Endothelial cell of umbilical vein (primary cell): ENCODE data around the gene ZKSCAN3. TPM values are rescaled to one million over a fixed set of nuclear protein-coding genes. Genes with fewer than 3 reads are reported as not detected.

Experiments
- BruUV-seq: library from RNA; stranded (reverse); fragments of 400-500 nt; replicated peaks from 2 replicates; lab custom pipeline; 2021; lab: Mats Ljungman, UMichigan
- CTCF ChIA-PET: fragments of 300-600, 350-600 bp; sonication (Branson Sonifier 250); formaldehyde crosslinking; loops from one replicate; lab custom pipeline; 2021; ENCODE audit warnings: antibody characterized with exemption, inconsistent platforms; lab: Charles Lee
- POLR2A ChIA-PET: fragments of 300-600, 350-600 bp; sonication (Branson Sonifier 250); formaldehyde crosslinking; loops from one replicate; lab custom pipeline; 2021; ENCODE audit warnings: antibody characterized with exemption, inconsistent platforms; lab: Charles Lee
- DNase-seq: peaks from one replicate; pipeline ENCODE4 v3.0.0-alpha.2; 2011; ENCODE audit warnings: low read depth, low spot score
- FAIRE-seq: peaks from 2 replicates; lab custom pipeline; 2011; peaks lifted over from hg19 to GRCh38; lab: Jason Lieb, UNC
- H2AFZ ChIP-seq: 2 replicates; pipeline ENCODE4 v1.6.0; 2012; ENCODE audit warnings: low read depth, low read length, control low read depth, inconsistent platforms
- H3K27ac ChIP-seq: 2 replicates; pipeline ENCODE4 v1.5.1; 2011; ENCODE audit warnings: low read depth, mild to moderate bottlenecking, control low read depth, low read length, moderate library complexity; ENCODE audit not compliant: insufficient read depth
- H3K27me3 ChIP-seq, 2 experiments: 2 replicates each; pipeline versions ENCODE4 v1.6.0 to v1.6.1; 2011; ENCODE audit warnings: low read length in 2 of 2, mixed read lengths in 1 of 2; ENCODE audit not compliant: control insufficient read depth in 2 of 2, insufficient read depth in 2 of 2
- H3K36me3 ChIP-seq, 2 experiments: 2 replicates in 1 of 2; 3 replicates in 1 of 2; pipeline ENCODE4 v1.5.1; 2011; ENCODE audit warnings: low read length in 2 of 2, mild to moderate bottlenecking in 1 of 2, moderate library complexity in 1 of 2; ENCODE audit not compliant: control insufficient read depth in 2 of 2, insufficient read depth in 2 of 2; ENCODE audit errors: extremely low read depth in 1 of 2
- H3K4me1 ChIP-seq: 3 replicates; pipeline ENCODE4 v1.5.1; 2011; ENCODE audit warnings: mild to moderate bottlenecking, low read length; ENCODE audit not compliant: control insufficient read depth, insufficient read depth; ENCODE audit errors: extremely low read depth
- H3K4me2 ChIP-seq: 2 replicates; pipeline ENCODE4 v1.6.1; 2011; ENCODE audit warnings: low read length, control low read depth, mixed read lengths; ENCODE audit not compliant: insufficient read depth
- H3K4me3 ChIP-seq, 3 experiments: fragments of 200-600 bp in 1 of 3; sonication (generic), shearing (Covaris generic) in 1 of 3; replicated peaks in 1 of 3; 2 replicates each; pipeline ENCODE4 v1.5.1; 2011 to 2016; ENCODE audit warnings: control low read depth in 3 of 3, low read length in 3 of 3, mild to moderate bottlenecking in 2 of 3, inconsistent platforms in 1 of 3, low read depth in 1 of 3, moderate library complexity in 1 of 3; ENCODE audit not compliant: insufficient read depth in 1 of 3
- H3K79me2 ChIP-seq: 2 replicates; pipeline ENCODE4 v1.6.0; 2012; ENCODE audit warnings: low read length, inconsistent platforms; ENCODE audit not compliant: control insufficient read depth, insufficient read depth
- H3K9ac ChIP-seq: replicated peaks from 2 replicates; pipeline ENCODE3; 2011; ENCODE audit warnings: low read length, control low read depth; ENCODE audit not compliant: insufficient read depth; ENCODE audit errors: extremely low read depth
- H3K9me1 ChIP-seq: replicated peaks from 3 replicates; pipeline ENCODE4 v1.6.0; 2011; ENCODE audit warnings: mild to moderate bottlenecking, low read length; ENCODE audit not compliant: control insufficient read depth, insufficient read depth; ENCODE audit errors: extremely low read depth
- H3K9me3 ChIP-seq: replicated peaks from 2 replicates; pipeline ENCODE4 v1.5.1; 2012; ENCODE audit warnings: low read length, inconsistent platforms; ENCODE audit not compliant: control insufficient read depth, insufficient read depth
- H4K20me1 ChIP-seq: replicated peaks from 2 replicates; pipeline ENCODE3; 2011; ENCODE audit warnings: mild to moderate bottlenecking, low read length; ENCODE audit not compliant: control insufficient read depth, insufficient read depth; ENCODE audit errors: extremely low read depth
- EZH2 ChIP-seq: IDR thresholded peaks from 2 replicates; pipeline ENCODE4 v1.6.1; 2012; ENCODE audit warnings: borderline replicate concordance, low read depth, mild to moderate bottlenecking, moderate library complexity, low read length, inconsistent platforms; ENCODE audit not compliant: severe bottlenecking
- FOS ChIP-seq: IDR thresholded peaks from 2 replicates; pipeline ENCODE4 v1.6.1; 2011; ENCODE audit warnings: mild to moderate bottlenecking, low read length, moderate library complexity, borderline replicate concordance; ENCODE audit not compliant: insufficient read depth
- GATA2 ChIP-seq: IDR thresholded peaks from 2 replicates; pipeline ENCODE4 v1.7.0; 2011; ENCODE audit warnings: low read depth, mild to moderate bottlenecking, moderate library complexity, mixed read lengths, low read length; ENCODE audit not compliant: insufficient read length, insufficient read depth
- JUN ChIP-seq: IDR thresholded peaks from 2 replicates; pipeline ENCODE4 v1.6.1; 2011; ENCODE audit warnings: borderline replicate concordance, low read depth; ENCODE audit not compliant: insufficient read length, insufficient read depth
- MYC ChIP-seq: IDR thresholded peaks from one replicate; pipeline ENCODE4 v1.6.1; 2011; ENCODE audit warnings: mild to moderate bottlenecking, low read depth, low read length
- POLR2A ChIP-seq: IDR thresholded peaks from 2 replicates; pipeline ENCODE4 v1.6.1; 2012; ENCODE audit warnings: low read depth, mild to moderate bottlenecking, control low read depth, low read length
- POLR2AphosphoS5 ChIP-seq: IDR thresholded peaks from 2 replicates; pipeline ENCODE4 v1.6.1; 2012; ENCODE audit warnings: low read depth, mild to moderate bottlenecking, control low read depth, low read length, moderate library complexity; ENCODE audit not compliant: insufficient read depth
- dilution Hi-C: fragments of 300-500 bp; cut with MboI; formaldehyde crosslinking; loops from one replicate; pipeline ENCODE4 v1.15.0; 2019; ENCODE audit warnings: low sequenced_read_pairs; ENCODE audit not compliant: extremely low pct_ligation_motif_present
- intact Hi-C: fragments of 100-400 bp; cut with micrococcal nuclease; formaldehyde crosslinking; loops from one replicate; pipeline ENCODE4 v1.10.0; 2022
- polyA plus RNA-seq, 4 experiments: library from polyadenylated mRNA; depleted of rRNA in 3 of 4; stranded (reverse) in 3 of 4; unstranded in 1 of 4; fragments of >200 nt; gene quantifications; 2 replicates each; pipeline versions ENCODE4 v1.2.1 to v1.2.3, GENCODE V29; 2011 to 2012; ENCODE audit warnings: missing spikeins in 1 of 4
- total RNA-seq: library from RNA; stranded (reverse); gene quantifications from 2 replicates; pipeline ENCODE4 v1.2.3, GENCODE V29; 2021
- TF ChIP-seq, protein P1 (sequence below), 2 donors: IDR thresholded peaks; 1 replicate in 1 of 2; 2 replicates in 1 of 2; pipeline ENCODE4 v1.5.1; 2011; ENCODE audit warnings: low read length in 2 of 2, mild to moderate bottlenecking in 2 of 2, moderate library complexity in 2 of 2, control low read depth in 1 of 2, inconsistent platforms in 1 of 2, low read depth in 1 of 2; ENCODE audit not compliant: insufficient read depth in 1 of 2; ENCODE audit errors: extremely low read depth in 1 of 2
- TF ChIP-seq, protein P2 (sequence below): IDR thresholded peaks from 2 replicates; pipeline ENCODE4 v1.6.1; 2011; ENCODE audit not compliant: insufficient read depth, insufficient read length

Gene ZKSCAN3
- total and polyA plus RNA-seq, 2 donors (not counting 3 experiments of a cell fraction or from before 2014, with no cell fraction given) = 2.5 to 6.9 TPM

GRCh38 chr6:28335040-28335563 is 14.6 kb upstream of the ZKSCAN3 start:
- no peaks in the 10 kb centered on the region for H3K79me2 ChIP-seq
- no peaks in the 10 kb centered on the region for H3K9me3 ChIP-seq
- dilution Hi-C loops (no loop called here), intact Hi-C loops (loop anchor here (1.0 to 5.0 kb wide), 6 partner anchors 53 to 1292 kb away; partner anchors contain the start of genes PGBD1, ZNF165 and ZSCAN9)
- FAIRE-seq (no peak), DNase-seq (no peak)
- H4K20me1 ChIP-seq = no peaks in the 10 kb centered on the region
- H3K4me2 ChIP-seq = peak overlapping the region; percentile 88
- TSS peak; percentile 72 for BruUV-seq
- H3K36me3 ChIP-seq = no peaks in the 10 kb centered on the region
- H3K4me1 ChIP-seq = peaks cover 15% of the 10 kb centered on the region
- peak overlapping the region; percentile 78 for H2AFZ ChIP-seq
- peak overlapping the region; percentile 96 for H3K27ac ChIP-seq
- POLR2A ChIA-PET = interaction anchor here (0.5 to 2.0 kb wide), 13 partner anchors 13 to 527 kb away, joined by 3 to 15 read pairs (median 3); partner anchors contain the start of genes PGBD1, ZKSCAN4, ZKSCAN8 and ZSCAN26
- peak overlapping the region in 2 of 3 experiments; percentile 19 to 79 for H3K4me3 ChIP-seq
- no peak for TF ChIP-seq POLR2AphosphoS5
- no peak for TF ChIP-seq MYC
- no peak for TF ChIP-seq EZH2
- no peak for TF ChIP-seq FOS
- TF ChIP-seq GATA2 = no peak
- TF ChIP-seq, protein P1, sequence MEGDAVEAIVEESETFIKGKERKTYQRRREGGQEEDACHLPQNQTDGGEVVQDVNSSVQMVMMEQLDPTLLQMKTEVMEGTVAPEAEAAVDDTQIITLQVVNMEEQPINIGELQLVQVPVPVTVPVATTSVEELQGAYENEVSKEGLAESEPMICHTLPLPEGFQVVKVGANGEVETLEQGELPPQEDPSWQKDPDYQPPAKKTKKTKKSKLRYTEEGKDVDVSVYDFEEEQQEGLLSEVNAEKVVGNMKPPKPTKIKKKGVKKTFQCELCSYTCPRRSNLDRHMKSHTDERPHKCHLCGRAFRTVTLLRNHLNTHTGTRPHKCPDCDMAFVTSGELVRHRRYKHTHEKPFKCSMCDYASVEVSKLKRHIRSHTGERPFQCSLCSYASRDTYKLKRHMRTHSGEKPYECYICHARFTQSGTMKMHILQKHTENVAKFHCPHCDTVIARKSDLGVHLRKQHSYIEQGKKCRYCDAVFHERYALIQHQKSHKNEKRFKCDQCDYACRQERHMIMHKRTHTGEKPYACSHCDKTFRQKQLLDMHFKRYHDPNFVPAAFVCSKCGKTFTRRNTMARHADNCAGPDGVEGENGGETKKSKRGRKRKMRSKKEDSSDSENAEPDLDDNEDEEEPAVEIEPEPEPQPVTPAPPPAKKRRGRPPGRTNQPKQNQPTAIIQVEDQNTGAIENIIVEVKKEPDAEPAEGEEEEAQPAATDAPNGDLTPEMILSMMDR (IDR thresholded peaks at IDR 0.05; ENCODE audit: extremely low read depth in 1 of 2, insufficient read depth in 1 of 2, low read depth in 1 of 2, low read length in 2 of 2) = no peak
- TF ChIP-seq POLR2A = no peak
- TF ChIP-seq, protein P2, sequence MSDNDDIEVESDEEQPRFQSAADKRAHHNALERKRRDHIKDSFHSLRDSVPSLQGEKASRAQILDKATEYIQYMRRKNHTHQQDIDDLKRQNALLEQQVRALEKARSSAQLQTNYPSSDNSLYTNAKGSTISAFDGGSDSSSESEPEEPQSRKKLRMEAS = no peak
- no peak for TF ChIP-seq JUN
- H3K9me1 ChIP-seq = no peaks in the 10 kb centered on the region
- H3K9ac ChIP-seq = peak overlapping the region; percentile 96
- CTCF ChIA-PET = interaction anchor here (1.1 to 4.8 kb wide), 6 partner anchors 18 to 192 kb away, joined by 3 to 33 read pairs (median 4); no protein-coding TSS in a partner anchor
- no peaks in the 10 kb centered on the region for H3K27me3 ChIP-seq
